Motor neuron (in vitro differentiated cells): ENCODE data around the gene TAP2. TPM values are rescaled to one million over a fixed set of nuclear protein-coding genes. Genes with fewer than 3 reads are reported as not detected.

Experiments
- ATAC-seq, 8 experiments: fragments of 200-7000 bp; cut with Tn5 transposase; replicated peaks in 6 of 8; 2 replicates each; pipeline ENCODE4 v1.8.0; 2021; ENCODE audit warnings: mild to moderate bottlenecking in 8 of 8, moderate library complexity in 8 of 8
- H3K27ac ChIP-seq, 2 donors: fragments of 250-450 bp; sonication (Bioruptor Pico); 2 replicates each; pipeline ENCODE4 v1.9.0; 2021; ENCODE audit warnings: antibody characterized with exemption in 2 of 2, mild to moderate bottlenecking in 2 of 2, moderate library complexity in 1 of 2
- H3K4me1 ChIP-seq, 2 donors: fragments of 250-450 bp; sonication (Bioruptor Pico); replicated peaks in 1 of 2; 2 replicates each; pipeline ENCODE4 v1.6.1; 2021; ENCODE audit warnings: antibody characterized with exemption in 2 of 2, mild to moderate bottlenecking in 2 of 2, moderate library complexity in 1 of 2
- H3K4me3 ChIP-seq, 5 donors: fragments of 250-450 bp; sonication (Bioruptor Pico); 2 replicates each; pipeline ENCODE4 v1.9.0; 2021; ENCODE audit warnings: antibody characterized with exemption in 5 of 5, mild to moderate bottlenecking in 5 of 5, moderate library complexity in 4 of 5
- WGBS, 10 experiments: fragments of 450-650 bp; shearing (Covaris generic); methylation state at CpG; one replicate each; pipeline ENCODE4 v1.0.0; 2022; 5-methylcytosine and 5-hydroxymethylcytosine counted together
- in situ Hi-C, 9 experiments: fragments of 400-800 bp; cut with MboI; loops; one replicate each; pipeline ENCODE4 v1.15.0; 2021; ENCODE audit warnings: low sequenced_read_pairs in 9 of 9, low pct_unique_long_range_greater_than_20kb in 2 of 9; ENCODE audit not compliant: unreplicated experiment in 9 of 9
- total RNA-seq, 8 experiments: library from RNA; unstranded; fragments of 300-600 nt; gene quantifications; 2 replicates each; pipeline versions ENCODE4 v1.2.3 to v1.2.4, GENCODE V29; 2022

TAP2 gene
- total RNA-seq, 8 experiments from 2014 or later, result 1.7 to 104 (median 13.5) TPM

GRCh38 chr6:32852018-32852843 is 13.7 kb upstream of the TAP2 start:
- no peak overlapping the region for H3K27ac ChIP-seq
- in situ Hi-C loops, result no loop called here
- peak in 2 of 8 experiments; percentile 6 for ATAC-seq

DNA sequence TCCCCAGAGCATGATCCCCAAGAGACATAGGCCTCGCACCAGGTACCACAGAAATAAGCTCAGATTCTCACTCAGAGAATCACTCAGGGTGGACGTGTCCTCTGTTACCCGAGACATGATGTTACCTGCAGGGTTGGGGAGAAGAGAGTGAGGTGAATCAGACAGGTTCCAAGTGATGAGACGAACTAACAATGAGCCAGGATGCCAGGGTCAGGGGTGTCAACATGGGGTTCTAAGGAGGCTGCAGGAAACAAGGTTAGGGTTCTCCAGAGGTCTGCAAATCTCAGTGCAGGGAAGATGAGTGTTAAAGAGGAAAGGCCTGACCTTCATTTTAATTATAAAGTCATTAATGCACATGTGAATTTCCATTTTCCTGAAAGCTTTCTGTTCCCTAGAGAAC is 12.5 kb upstream of the TAP2 start:
- 61 to 100% (median 80%) methylated on average over 1 to 4 of the region's 4 CpGs; no CpG with 5 or more reads in 4 of the 10 experiments for WGBS, 10 experiments
- peaks cover 2 to 5% of the 10 kb centered on the region in 2 donors for H3K4me1 ChIP-seq
- no peak overlapping the region for H3K27ac ChIP-seq
- ATAC-seq, result no peak
- in situ Hi-C loops, result no loop called here
- no peak overlapping the region for H3K4me3 ChIP-seq

More at GRCh38 chr6:32852018-32852843, 13.7 kb upstream of the TAP2 start:
- H3K4me1 ChIP-seq, result peaks cover 2 to 5% of the 10 kb centered on the region in 2 donors
- 45 to 100% (median 71%) methylated on average over 1 to 16 of the region's 23 CpGs; no CpG with 5 or more reads in 1 of the 10 experiments for WGBS, 10 experiments
- peak overlapping the region in 2 of 5 donors; percentile 41 to 48 for H3K4me3 ChIP-seq

- no peak overlapping the region for H3K27ac ChIP-seq
- 69 to 100% (median 93%) methylated on average over 1 to 6 of the region's 6 CpGs; no CpG with 5 or more reads in 1 of the 10 experiments for WGBS, 10 experiments
- ATAC-seq, result no peak
- H3K4me3 ChIP-seq, result no peak overlapping the region
- in situ Hi-C loops, result no loop called here
- peaks cover 3 to 5% of the 10 kb centered on the region in 2 donors for H3K4me1 ChIP-seq
Observed at GRCh38 chr6:32849126-32849525, 10.6 kb upstream of the TAP2 start.

- Histone ChIP-seq H3K4me3 (no peak overlapping the region), H3K27ac (no peak overlapping the region), H3K4me1 (peaks cover 1 to 5% of the 10 kb centered on the region in 2 donors)
- ATAC-seq, result no peak
- in situ Hi-C loops, result no loop called here
- WGBS, 10 experiments, result 50 to 90% (median 79%) methylated on average over 1 to 6 of the region's 8 CpGs; no CpG with 5 or more reads in 6 of the 10 experiments
Observed at GRCh38 chr6:32847795-32848194, 9.3 kb upstream of the TAP2 start.

DNA sequence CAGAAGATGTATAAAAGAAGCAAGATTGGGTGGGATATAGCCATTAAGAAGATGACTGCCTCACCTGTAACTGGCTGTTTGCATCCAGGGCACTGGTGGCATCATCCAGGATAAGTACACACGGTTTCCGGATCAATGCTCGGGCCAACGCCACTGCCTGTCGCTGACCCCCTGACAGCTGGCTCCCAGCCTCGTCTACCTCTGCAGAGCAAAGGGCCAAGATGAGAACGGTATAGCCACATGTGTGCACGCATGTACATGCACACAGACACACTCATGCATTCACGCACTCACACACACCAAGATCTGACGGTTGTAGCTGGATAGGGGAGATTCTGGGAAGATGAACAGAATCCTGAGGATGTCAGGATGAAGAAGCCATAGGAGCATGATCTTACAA is 8.5 kb upstream of the TAP2 start:
- WGBS, 10 experiments, result 67 to 94% (median 81%) methylated on average over 2 to 5 of the region's 10 CpGs; no CpG with 5 or more reads in 4 of the 10 experiments
- peaks cover 0 to 3% of the 10 kb centered on the region in 2 donors for H3K4me1 ChIP-seq
- in situ Hi-C loops, result no loop called here
- ATAC-seq, result no peak
- no peak overlapping the region for H3K27ac ChIP-seq
- no peak overlapping the region for H3K4me3 ChIP-seq

GRCh38 chr6:32845384-32845884 is 6.9 kb upstream of the TAP2 start:
- WGBS, 10 experiments, result 72 to 100% (median 81%) methylated on average over 1 to 8 of the region's 10 CpGs; no CpG with 5 or more reads in 4 of the 10 experiments
- in situ Hi-C loops, result no loop called here
- no peak for ATAC-seq
- Histone ChIP-seq H3K27ac (no peak overlapping the region), H3K4me1 (peaks cover 0 to 3% of the 10 kb centered on the region in 2 donors), H3K4me3 (no peak overlapping the region)

- WGBS, 10 experiments, result 53 to 100% (median 89%) methylated on average over 1 to 7 of the region's 19 CpGs; no CpG with 5 or more reads in 3 of the 10 experiments
- Histone ChIP-seq H3K4me1 (peaks cover 0 to 3% of the 10 kb centered on the region in 2 donors), H3K27ac (no peak overlapping the region), H3K4me3 (peak overlapping the region; percentile 8 to 38 (median 32))
- in situ Hi-C loops, result no loop called here
- no peak for ATAC-seq
Observed at GRCh38 chr6:32844839-32845383, 6.4 kb upstream of the TAP2 start.

- in situ Hi-C loops, result no loop called here
- H3K4me1 ChIP-seq, result peaks cover 0 to 3% of the 10 kb centered on the region in 2 donors
- 0 to 20% (median 0%) methylated on average over 1 to 9 of the region's 40 CpGs; no CpG with 5 or more reads in 2 of the 10 experiments for WGBS, 10 experiments
- peak; percentile 81 to 100 (median 99) for ATAC-seq
- peak within 1 kb of the TSS; percentile 8 to 38 (median 32) for H3K4me3 ChIP-seq
- no peak within 1 kb of the TSS for H3K27ac ChIP-seq
Observed at GRCh38 chr6:32843979-32844838, 5.7 kb upstream of the TAP2 start, which contains the start of gene PSMB8. Gene PSMB8, minus strand, starts transcription at chr6:32844047. Its CDS starts 51 bp downstream, at chr6:32843996.

GRCh38 chr6:32843331-32843978 is 4.9 kb upstream of the TAP2 start:
- ATAC-seq, result peak in 2 of 8 experiments; percentile 0
- peak overlapping the region in 3 of 5 donors; percentile 32 to 38 (median 35) for H3K4me3 ChIP-seq
- no peak overlapping the region for H3K27ac ChIP-seq
- H3K4me1 ChIP-seq, result peaks cover 0 to 3% of the 10 kb centered on the region in 2 donors
- in situ Hi-C loops, result no loop called here
- WGBS, 10 experiments, result 20 to 67% (median 30%) methylated on average over 1 to 8 of the region's 28 CpGs; no CpG with 5 or more reads in 4 of the 10 experiments

DNA sequence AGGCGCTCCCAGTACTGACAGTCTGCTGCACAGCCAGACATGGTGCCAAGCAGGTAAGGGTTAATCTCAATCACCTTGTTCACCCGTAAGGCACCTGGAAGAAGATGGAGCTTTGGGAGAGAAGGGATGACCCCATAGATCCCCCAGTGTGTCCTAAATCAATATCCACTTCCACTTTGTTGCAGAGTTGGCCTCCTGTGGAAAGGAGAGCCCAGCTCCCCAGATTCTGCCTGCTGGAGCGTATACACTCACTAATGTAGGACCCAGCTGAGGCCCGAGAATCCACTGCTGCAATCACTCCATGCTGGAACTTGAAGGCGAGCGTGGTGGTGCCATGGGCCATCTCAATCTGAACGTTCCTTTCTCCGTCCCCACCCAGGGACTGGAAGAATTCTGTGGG is 4.2 kb upstream of the TAP2 start:
- WGBS, 10 experiments, result 74 to 100% (median 89%) methylated on average over 1 to 7 of the region's 8 CpGs; no CpG with 5 or more reads in 3 of the 10 experiments

GRCh38 chr6:32842021-32842650 is 3.6 kb upstream of the TAP2 start:
- WGBS, 10 experiments, result 83 to 100% (median 93%) methylated on average over 1 to 6 of the region's 6 CpGs; no CpG with 5 or more reads in 2 of the 10 experiments
- in situ Hi-C loops, result no loop called here

More for the DNA sequence above, 4.2 kb upstream of the TAP2 start:
- no peak overlapping the region for H3K4me3 ChIP-seq
- no peak overlapping the region for H3K27ac ChIP-seq
- peaks cover 0 to 5% of the 10 kb centered on the region in 2 donors for H3K4me1 ChIP-seq
- in situ Hi-C loops, result no loop called here
- ATAC-seq, result no peak

More at GRCh38 chr6:32842021-32842650, 3.6 kb upstream of the TAP2 start:
- H3K27ac ChIP-seq, result no peak overlapping the region
- peaks cover 0 to 6% of the 10 kb centered on the region in 2 donors for H3K4me1 ChIP-seq
- no peak overlapping the region for H3K4me3 ChIP-seq
- ATAC-seq, result no peak
